ENCODE results near the gene CCDC157. TPM values are rescaled to one million over a fixed set of nuclear protein-coding genes. Genes with fewer than 3 reads are reported as not detected.
A peak's percentile ranks its signal among the peaks of the same experiment; 100 is the strongest.

The CCDC157 gene
- polyA plus RNA-seq, 3 donors, result 0.50 to 3.7 (median 0.54) TPM

GRCh38 chr22:30310881-30311771 is 45.7 kb upstream of the CCDC157 start:
- peak overlapping the region; percentile 19 for H3K9ac ChIP-seq (ENCODE audit: insufficient read depth, low read length, poor library complexity, severe bottlenecking)
- Mint-ChIP-seq H3K27me3 (ENCODE audit: low read depth in 3 of 3) (peaks cover 0 to 6% (median 0%) of the 10 kb centered on the region in 3 donors), H3K27ac (peak overlapping the region; percentile 86 to 96 (median 93)), H3K9me3 (peaks cover 0 to 4% (median 0%) of the 10 kb centered on the region in 7 donors), H3K4me1 (peaks cover 95% of the 10 kb centered on the region), H3K36me3 (peaks cover 25 to 42% of the 10 kb centered on the region in 2 donors), H3K4me3 (peak overlapping the region; percentile 12 to 62)
- no peak overlapping the region for H2AFZ ChIP-seq (ENCODE audit: insufficient read depth, low read depth, low read length, poor library complexity, severe bottlenecking)
- no peak for TF ChIP-seq CTCF (IDR thresholded peaks at IDR 0.05)
- H3K36me3 ChIP-seq (replicated peaks in 1 of 2; ENCODE audit: control insufficient read depth in 1 of 2, insufficient read depth in 2 of 2, low read length in 2 of 2), result no peaks in the 10 kb centered on the region
- H3K9me3 ChIP-seq (replicated peaks in 1 of 2; ENCODE audit: control insufficient read depth in 1 of 2, insufficient read depth in 1 of 2, low read length in 2 of 2), result no peaks in the 10 kb centered on the region
- 43% methylated on average over 1 of the region's 8 CpGs for WGBS (ENCODE audit: insufficient coverage)
- DNase-seq, result no peak
- peak overlapping the region; percentile 72 to 90 for H3K27ac ChIP-seq (ENCODE audit: low read depth in 1 of 2, low read length in 2 of 2)
- peaks cover 79% of the 10 kb centered on the region for H3K79me2 ChIP-seq (ENCODE audit: insufficient read depth, low read length)
- H3K4me1 ChIP-seq (ENCODE audit: control insufficient read depth in 1 of 2, insufficient read depth in 2 of 2, low read length in 2 of 2), result peaks cover 95 to 100% of the 10 kb centered on the region in 2 donors
- peak overlapping the region; percentile 61 for H3K4me2 ChIP-seq (replicated peaks; ENCODE audit: extremely low read depth, low read length, poor library complexity, severe bottlenecking)
- H4K20me1 ChIP-seq (ENCODE audit: insufficient read depth, low read length), result no peaks in the 10 kb centered on the region
- no peaks in the 10 kb centered on the region for H3K27me3 ChIP-seq (ENCODE audit: control insufficient read depth in 2 of 2, insufficient read depth in 2 of 2, low read length in 2 of 2)
- intact Hi-C loops (cut with micrococcal nuclease), result loop anchor here in 1 of 2 donors (2.0 kb wide), 1 partner anchor 14 kb away; no protein-coding TSS in a partner anchor
- peak overlapping the region in 1 of 3 experiments; percentile 59 for H3K4me3 ChIP-seq (replicated peaks in 1 of 3; ENCODE audit: low read depth in 2 of 3, low read length in 3 of 3)

GRCh38 chr22:30312053-30312452 is 44.8 kb upstream of the CCDC157 start:
- peaks cover 0 to 6% (median 0%) of the 10 kb centered on the region in 3 donors for H3K27me3 Mint-ChIP-seq (ENCODE audit: low read depth in 3 of 3)
- Histone ChIP-seq H4K20me1 (ENCODE audit: insufficient read depth, low read length) (no peaks in the 10 kb centered on the region), H2AFZ (ENCODE audit: insufficient read depth, low read depth, low read length, poor library complexity, severe bottlenecking) (no peak overlapping the region), H3K4me1 (ENCODE audit: control insufficient read depth in 1 of 2, insufficient read depth in 2 of 2, low read length in 2 of 2) (peaks cover 92 to 99% of the 10 kb centered on the region in 2 donors), H3K4me3 (replicated peaks in 1 of 3; ENCODE audit: low read depth in 2 of 3, low read length in 3 of 3) (peak overlapping the region in 1 of 3 experiments; percentile 59), H3K27me3 (ENCODE audit: control insufficient read depth in 2 of 2, insufficient read depth in 2 of 2, low read length in 2 of 2) (no peaks in the 10 kb centered on the region), H3K36me3 (replicated peaks in 1 of 2; ENCODE audit: control insufficient read depth in 1 of 2, insufficient read depth in 2 of 2, low read length in 2 of 2) (no peaks in the 10 kb centered on the region), H3K9ac (ENCODE audit: insufficient read depth, low read length, poor library complexity, severe bottlenecking) (no peak overlapping the region), H3K4me2 (replicated peaks; ENCODE audit: extremely low read depth, low read length, poor library complexity, severe bottlenecking) (peak overlapping the region; percentile 61), H3K27ac (ENCODE audit: low read depth in 1 of 2, low read length in 2 of 2) (peak overlapping the region; percentile 72 to 90), H3K79me2 (ENCODE audit: insufficient read depth, low read length) (peaks cover 81% of the 10 kb centered on the region), H3K9me3 (replicated peaks in 1 of 2; ENCODE audit: control insufficient read depth in 1 of 2, insufficient read depth in 1 of 2, low read length in 2 of 2) (no peaks in the 10 kb centered on the region)
- H3K4me1 Mint-ChIP-seq, result peaks cover 94% of the 10 kb centered on the region
- H3K4me3 Mint-ChIP-seq, result no peak overlapping the region
- DNase-seq, result peak in 1 of 3 donors; percentile 43
- intact Hi-C loops (cut with micrococcal nuclease), result no loop called here
- peak overlapping the region in 6 of 7 donors; percentile 25 to 96 (median 78) for H3K27ac Mint-ChIP-seq
- peaks cover 0 to 4% (median 0%) of the 10 kb centered on the region in 7 donors for H3K9me3 Mint-ChIP-seq
- 90% methylated on average over 2 of the region's 6 CpGs for WGBS (ENCODE audit: insufficient coverage)
- peaks cover 27 to 47% of the 10 kb centered on the region in 2 donors for H3K36me3 Mint-ChIP-seq
- no peak for TF ChIP-seq CTCF (IDR thresholded peaks at IDR 0.05)
